Activated CD8-positive, alpha-beta memory T cell treated with anti-CD3 and anti-CD28 coated beads for 4 hours (primary cell): ENCODE results near the gene TMX1.

Experiments
- DNase-seq, 2 donors: peaks; one replicate each; pipeline ENCODE4 v3.0.0-alpha.2; 2020; ENCODE audit warnings: low read depth in 2 of 2

Gene TMX1

DNA sequence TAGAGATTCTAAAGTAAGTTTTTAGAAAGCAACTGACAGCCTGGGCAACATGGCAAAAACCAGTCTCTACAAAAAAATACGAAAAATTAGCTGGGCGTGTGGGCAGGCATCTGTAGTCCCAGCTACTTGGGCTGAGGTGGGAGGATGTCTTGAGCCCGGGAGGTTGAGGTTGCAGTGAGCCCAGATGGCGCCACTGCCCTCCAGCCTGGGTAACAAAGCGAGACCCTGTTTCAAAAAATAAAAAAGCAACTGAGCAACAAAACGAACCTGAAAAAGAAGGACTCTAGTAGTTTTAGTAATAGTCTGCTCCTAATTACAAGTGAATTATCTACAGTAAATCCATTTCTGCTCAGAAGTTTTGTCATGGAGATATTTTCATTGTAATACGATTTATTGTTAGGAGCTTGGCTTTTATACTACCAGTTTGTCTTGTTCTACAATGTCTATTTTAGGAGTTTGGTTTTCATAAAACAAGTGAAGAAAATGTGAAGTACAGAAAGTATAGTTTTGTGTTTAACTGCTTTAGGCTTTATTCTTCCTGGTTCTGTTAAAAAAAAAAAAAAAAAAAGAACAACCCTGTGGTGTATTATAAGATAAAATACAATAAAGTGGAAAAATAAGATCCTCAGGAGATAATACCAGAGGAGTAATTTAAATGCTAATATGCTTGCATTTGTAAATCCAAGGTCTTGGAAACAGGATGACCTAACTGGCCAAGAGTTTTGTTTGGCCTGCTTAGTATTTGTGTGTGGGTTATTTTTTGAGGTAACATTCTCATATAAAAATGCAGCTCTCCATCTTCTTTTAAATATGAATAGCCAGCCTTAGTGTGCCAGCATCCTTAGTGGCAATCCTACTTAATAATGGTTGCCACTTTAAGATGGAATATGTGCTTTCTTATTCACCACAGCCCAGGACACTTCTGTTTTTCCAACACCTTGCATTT, 2.8 kb downstream of the TMX1 start:
- no peak for DNase-seq

DNA sequence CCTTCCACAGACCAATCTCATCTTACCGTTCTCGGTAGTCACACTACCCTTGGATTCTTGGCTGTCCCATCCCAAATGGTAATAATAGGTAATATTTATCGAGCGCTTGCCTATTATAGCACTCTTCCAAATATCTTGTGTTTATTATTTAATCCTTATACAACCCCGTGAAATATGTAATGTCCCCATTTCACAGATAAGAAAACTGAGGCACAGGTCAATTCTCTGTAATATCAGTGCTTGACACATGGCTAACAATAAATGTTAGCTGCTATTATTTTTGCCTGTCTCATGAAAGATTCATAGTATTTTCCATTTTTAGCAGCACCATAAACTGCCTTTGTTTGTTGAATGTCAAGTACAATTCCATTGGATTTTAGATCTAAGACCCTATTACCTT, 4.5 kb downstream of the TMX1 start:
- DNase-seq, result no peak

DNA sequence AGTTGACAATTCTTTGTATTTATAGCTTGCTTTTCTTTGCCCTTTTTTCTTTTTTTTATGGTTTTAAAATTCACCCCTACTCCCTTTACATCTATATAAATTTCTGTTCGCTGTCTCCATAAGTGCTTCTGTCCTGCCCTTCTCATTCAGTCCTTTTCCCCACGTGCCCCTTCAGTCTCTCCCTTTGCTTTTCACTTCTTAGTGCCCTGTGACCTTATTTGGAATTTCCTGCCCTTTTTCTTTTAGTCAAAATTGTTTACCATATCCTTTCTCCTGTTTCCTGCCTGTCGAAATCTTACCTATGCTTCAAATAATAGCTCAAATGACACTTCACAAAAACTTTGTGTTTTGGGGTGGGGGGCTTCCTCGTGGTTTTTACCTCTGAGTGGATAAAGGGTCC, 6.0 kb downstream of the TMX1 start:
- no peak for DNase-seq

GRCh38 chr14:51248016-51248987, 8.3 kb downstream of the TMX1 start:
- DNase-seq, result no peak

DNA sequence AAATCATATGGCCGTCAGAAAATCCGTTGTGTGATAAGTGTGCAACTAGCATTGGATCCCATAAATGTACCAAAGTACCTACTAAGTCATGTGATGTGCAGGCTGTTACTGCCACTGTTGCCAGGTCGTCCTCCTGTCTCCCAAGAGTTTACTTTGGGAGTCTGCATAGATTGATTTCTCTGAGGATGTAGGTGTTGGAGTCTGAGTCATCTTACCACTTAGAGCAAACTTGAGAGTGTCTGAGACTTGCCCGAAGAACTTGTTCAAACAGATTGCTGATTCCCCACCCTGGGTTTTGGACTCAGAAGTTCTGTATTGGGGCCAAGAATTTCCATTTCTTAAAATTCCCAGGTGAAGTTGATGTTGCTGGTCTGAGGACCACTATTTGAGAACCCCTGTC, 11.4 kb downstream of the TMX1 start:
- DNase-seq, result no peak

GRCh38 chr14:51253880-51254279, 13.8 kb downstream of the TMX1 start:
- DNase-seq, result no peak

DNA sequence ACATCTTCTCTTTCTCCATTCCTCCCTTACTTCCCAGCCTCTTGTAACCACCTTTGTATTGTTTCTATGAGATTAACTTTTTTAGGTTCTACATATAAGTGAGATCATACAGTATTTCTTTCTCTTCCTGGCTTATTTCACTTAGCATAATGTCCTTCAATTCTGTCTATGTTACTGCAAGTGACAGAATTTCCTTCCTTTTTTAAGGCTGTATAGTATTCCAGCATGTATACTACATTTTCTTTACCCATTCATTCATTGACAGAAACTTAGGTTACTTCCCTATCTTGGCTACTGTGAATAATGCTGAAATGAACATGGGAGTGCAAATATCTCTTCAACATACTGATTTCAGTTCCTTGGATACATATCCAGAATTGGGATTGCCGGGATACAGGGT, 18.2 kb downstream of the TMX1 start:
- no peak for DNase-seq

DNA sequence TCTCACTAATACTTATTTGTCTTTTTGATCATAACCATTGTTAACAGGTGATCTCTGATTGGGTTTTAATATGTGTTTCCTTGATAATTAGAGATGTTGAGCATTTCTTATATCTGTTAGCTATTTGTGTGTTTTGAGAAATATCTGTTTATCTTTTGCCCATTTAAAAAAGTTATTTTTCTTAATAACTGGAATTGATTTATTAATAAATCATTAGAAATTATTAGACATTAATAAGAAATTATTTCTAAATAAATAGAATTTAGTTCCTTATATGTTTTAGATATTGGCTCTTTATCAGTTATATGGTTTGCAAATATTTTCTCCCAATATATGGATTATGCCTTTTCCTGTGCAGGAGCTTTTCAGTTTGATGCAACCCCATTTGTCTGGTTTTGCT, 18.7 kb downstream of the TMX1 start:
- no peak for DNase-seq

GRCh38 chr14:51260225-51260624, 20.2 kb downstream of the TMX1 start:
- DNase-seq, result no peak

DNA sequence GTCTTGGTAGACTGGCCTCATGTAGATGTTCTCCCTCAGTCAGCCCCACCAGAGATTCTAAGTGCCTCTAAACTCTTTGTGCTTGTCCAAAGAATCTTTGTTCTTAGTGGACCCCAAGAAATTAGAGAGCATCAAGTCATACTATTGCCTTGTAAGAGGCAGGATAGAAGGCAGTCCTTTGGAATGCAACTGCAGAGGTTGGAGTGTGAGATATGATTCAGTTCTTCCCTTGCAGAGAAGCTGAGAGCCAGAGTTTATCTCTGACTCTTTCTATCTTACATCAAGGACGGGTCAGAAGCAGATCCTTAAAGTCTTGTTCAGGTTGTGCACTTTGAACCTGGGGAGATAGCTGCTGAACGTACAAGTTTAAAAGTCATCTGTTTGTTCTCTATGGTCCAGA, 21.1 kb downstream of the TMX1 start:
- no peak for DNase-seq

DNA sequence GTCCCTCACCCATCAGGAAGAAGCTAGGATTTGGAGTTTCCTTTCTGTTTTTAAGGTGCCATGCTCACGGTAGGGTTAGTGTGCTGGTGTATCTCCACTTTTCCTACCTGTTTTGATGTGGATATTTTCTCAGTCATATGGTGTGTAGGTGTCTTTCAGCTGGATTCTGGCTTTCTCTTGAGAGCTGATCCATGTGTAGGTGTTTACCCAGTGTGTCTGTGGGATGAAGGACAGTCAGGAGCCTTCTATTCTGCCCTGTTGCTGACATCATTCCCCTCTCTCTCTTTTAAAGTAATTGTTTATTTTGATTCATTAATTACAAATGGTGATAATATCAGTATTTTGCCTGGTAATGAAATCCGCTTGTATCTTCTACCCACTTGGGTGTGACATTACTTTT, 22.8 kb downstream of the TMX1 start:
- no peak for DNase-seq

GRCh38 chr14:51269634-51270033, 29.6 kb downstream of the TMX1 start:
- no peak for DNase-seq

DNA sequence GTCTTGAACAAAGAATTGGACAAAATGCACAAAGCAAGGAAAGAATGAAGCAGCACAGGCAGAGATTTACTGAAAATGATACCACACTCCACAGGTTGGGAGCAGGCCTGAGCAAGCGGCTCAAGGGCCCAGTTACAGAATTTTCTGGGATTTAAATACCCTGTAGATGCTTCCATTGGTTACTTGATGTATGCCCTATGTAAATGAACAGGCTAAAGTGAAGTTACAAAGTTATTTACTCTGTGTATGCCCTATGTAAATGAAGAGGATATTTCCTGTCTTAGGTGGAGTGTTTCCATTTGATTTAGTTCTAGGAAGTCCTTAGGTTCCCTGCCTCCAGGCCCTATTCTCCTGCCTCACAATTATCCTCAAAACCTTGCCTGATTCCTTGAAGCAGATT, 36.6 kb downstream of the TMX1 start:
- DNase-seq, result no peak

- DNase-seq, result no peak
Observed at GRCh38 chr14:51277753-51278415, 37.8 kb downstream of the TMX1 start.

DNA sequence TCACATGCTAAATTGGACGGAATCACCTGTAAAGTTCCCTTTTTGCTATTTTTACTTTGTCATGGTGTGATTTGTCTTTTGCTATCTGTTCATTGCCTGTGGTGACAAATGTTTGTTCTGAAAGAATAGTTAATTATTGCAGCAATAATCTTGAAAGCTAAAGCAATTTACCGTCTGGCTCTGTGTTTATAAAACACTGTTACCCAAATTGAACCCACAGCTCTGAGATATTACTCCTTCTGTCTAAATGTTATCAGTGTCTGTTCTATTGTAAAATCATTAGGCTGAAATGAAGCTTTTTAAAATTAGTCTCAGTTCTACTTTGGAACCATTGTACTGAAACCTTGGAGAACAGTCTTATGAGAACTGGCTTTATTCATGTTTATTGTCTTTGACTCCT, 42.5 kb downstream of the TMX1 start:
- DNase-seq, result no peak

DNA sequence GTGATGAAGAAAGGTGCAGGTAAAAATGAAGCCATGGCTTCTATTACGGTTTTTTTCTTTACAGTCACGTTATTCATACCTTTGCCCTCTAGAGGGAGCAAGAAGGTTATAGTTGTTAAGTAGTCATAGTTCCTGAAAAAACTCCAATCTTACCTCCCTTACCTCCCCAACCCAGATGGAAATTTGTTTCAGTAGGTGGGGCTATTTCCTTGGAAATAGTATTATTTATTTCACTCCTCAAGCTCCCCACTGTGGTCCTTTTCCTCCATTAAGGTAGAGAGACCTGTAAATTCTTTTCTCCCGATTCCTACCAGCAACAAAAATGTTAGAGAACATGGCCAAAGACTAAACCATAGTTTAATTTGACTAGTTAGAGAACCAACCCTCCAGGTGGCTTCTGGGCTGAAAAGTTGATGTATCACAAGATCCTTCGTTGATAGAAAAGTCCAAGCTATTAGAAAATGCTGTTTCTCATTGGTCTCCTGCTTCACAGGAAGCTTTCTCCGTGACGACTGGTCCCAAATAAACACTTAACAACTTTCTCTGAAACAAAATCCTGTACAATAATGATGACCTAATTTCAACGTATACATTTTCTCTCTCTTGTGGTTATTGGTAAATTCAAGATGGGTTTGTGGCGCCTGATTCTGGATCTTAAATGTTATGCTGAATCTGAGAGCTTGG, 43.5 kb downstream of the TMX1 start:
- DNase-seq, result no peak

GRCh38 chr14:51284241-51284640, 44.2 kb downstream of the TMX1 start:
- DNase-seq, result no peak

GRCh38 chr14:51285120-51285519, 45.1 kb downstream of the TMX1 start:
- DNase-seq, result no peak

GRCh38 chr14:51289169-51289568, 49.1 kb downstream of the TMX1 start:
- no peak for DNase-seq

- no peak for DNase-seq
Observed at GRCh38 chr14:51290132-51290531, 50.1 kb downstream of the TMX1 start.

GRCh38 chr14:51291016-51291415, 51.0 kb downstream of the TMX1 start:
- DNase-seq, result no peak
